Stimulated activated CD8-positive, alpha-beta memory T cell treated with anti-CD3 and anti-CD28 coated beads, Interleukin-12 subunit alpha, Interleukin-12 subunit beta, amount 100 ng/mL, for 24 hours (primary cell): ENCODE measurements around the gene MAP3K7CL.

Experiments used
- DNase-seq: peaks from one replicate; pipeline ENCODE4 v3.0.0-alpha.2; 2020; ENCODE audit errors: extremely low read depth

Gene MAP3K7CL

GRCh38 chr21:29168891-29169315 lies 38.5 kb downstream of the MAP3K7CL start:
- no peak for DNase-seq

GRCh38 chr21:29170944-29171343 lies 40.5 kb downstream of the MAP3K7CL start:
- no peak for DNase-seq

GRCh38 chr21:29172282-29172681 lies 41.8 kb downstream of the MAP3K7CL start:
- DNase-seq = no peak

GRCh38 chr21:29174607-29175013 lies 44.2 kb downstream of the MAP3K7CL start:
- DNase-seq = no peak

GRCh38 chr21:29175408-29176134 lies 45.1 kb downstream of the MAP3K7CL start:
- no peak for DNase-seq

- DNase-seq = no peak
These were observed 46.2 kb downstream of the MAP3K7CL start for GRCh38 chr21:29176471-29177120.

GRCh38 chr21:29177800-29178199 lies 47.4 kb downstream of the MAP3K7CL start:
- no peak for DNase-seq

- no peak for DNase-seq
These were observed 48.5 kb downstream of the MAP3K7CL start for GRCh38 chr21:29178926-29179325.

GRCh38 chr21:29179503-29179902 lies 49.1 kb downstream of the MAP3K7CL start:
- DNase-seq = no peak

GRCh38 chr21:29181799-29182470 lies 51.5 kb downstream of the MAP3K7CL start:
- DNase-seq = no peak

- no peak for DNase-seq
These were observed 52.2 kb downstream of the MAP3K7CL start for GRCh38 chr21:29182691-29183092.

GRCh38 chr21:29184037-29184436 lies 53.6 kb downstream of the MAP3K7CL start:
- no peak for DNase-seq

- DNase-seq = no peak
These were observed 54.7 kb downstream of the MAP3K7CL start for GRCh38 chr21:29185172-29185571.

GRCh38 chr21:29185633-29186032 lies 55.2 kb downstream of the MAP3K7CL start:
- DNase-seq = no peak

GRCh38 chr21:29186246-29186645 lies 55.8 kb downstream of the MAP3K7CL start:
- DNase-seq = no peak

- no peak for DNase-seq
These were observed 57.5 kb downstream of the MAP3K7CL start for GRCh38 chr21:29187944-29188343.

GRCh38 chr21:29189353-29189752 lies 58.9 kb downstream of the MAP3K7CL start:
- no peak for DNase-seq

GRCh38 chr21:29190923-29191331 lies 60.5 kb downstream of the MAP3K7CL start:
- DNase-seq = no peak

GRCh38 chr21:29193072-29193471 lies 62.6 kb downstream of the MAP3K7CL start:
- DNase-seq = no peak

GRCh38 chr21:29193901-29194300 lies 63.5 kb downstream of the MAP3K7CL start:
- DNase-seq = no peak

- no peak for DNase-seq
These were observed 63.9 kb downstream of the MAP3K7CL start for GRCh38 chr21:29194342-29194741.

GRCh38 chr21:29194847-29195246 lies 64.4 kb downstream of the MAP3K7CL start:
- DNase-seq = no peak
